Right lobe of liver (tissue), 4 donors: ENCODE data around the gene SLC25A12.

ENCODE experiments used
- CTCF ChIP-seq, 4 donors: fragments of 200-600 bp in 3 of 4; fragments of 450-650 bp in 1 of 4; IDR thresholded peaks; one replicate each; pipeline versions ENCODE4 v1.5.1 to v1.8.0; 2016 to 2022; ENCODE audit warnings: antibody characterized with exemption in 4 of 4, mild to moderate bottlenecking in 2 of 4
- POLR2A ChIP-seq: fragments of 450-650 bp; IDR thresholded peaks from one replicate; pipeline ENCODE4 v1.6.1; 2017; ENCODE audit warnings: antibody characterized with exemption, mild to moderate bottlenecking
- donor health status: DM: no; HTN: no; CAD: no.
- donor health status: DM: no; HTN: no; CAD: no.
- donor health status: DM: no; HTN: yes; CAD: no.

GRCh38 chr2:171735991-171736710, 157.9 kb downstream of the SLC25A12 start:
- no peak for TF ChIP-seq CTCF (IDR thresholded peaks at IDR 0.05)
- TF ChIP-seq POLR2A = no peak
